DND-41 (cell line): ENCODE results near the gene SLC29A4.

Source experiments
- ATAC-seq: fragments of 200-7000 bp; cut with Tn5 transposase; 3 replicates; pipeline ENCODE4 v1.9.1; 2021; ENCODE audit warnings: low read depth; ENCODE audit not compliant: insufficient read depth
- DNase-seq: peaks from one replicate; pipeline ENCODE4 v3.0.0-alpha.2; 2020
- H2AFZ ChIP-seq: 2 replicates; pipeline ENCODE4 v1.6.0; 2012; ENCODE audit warnings: low read depth, low read length
- H3K27ac ChIP-seq: 2 replicates; pipeline ENCODE4 v1.5.1; 2012; ENCODE audit warnings: low read length, inconsistent platforms
- H3K27me3 ChIP-seq: fragments of 200-600 bp; sonication (generic); 2 replicates; pipeline ENCODE4 v1.6.0; 2012; ENCODE audit warnings: low read length, mild to moderate bottlenecking, inconsistent platforms; ENCODE audit not compliant: insufficient read depth, poor library complexity
- H3K36me3 ChIP-seq: 2 replicates; pipeline ENCODE4 v1.5.1; 2012; ENCODE audit warnings: low read length, inconsistent platforms; ENCODE audit not compliant: insufficient read depth
- H3K4me1 ChIP-seq: 2 replicates; pipeline ENCODE4 v1.5.1; 2012; ENCODE audit warnings: mild to moderate bottlenecking, low read length; ENCODE audit not compliant: insufficient read depth
- H3K4me2 ChIP-seq: 2 replicates; pipeline ENCODE4 v1.6.0; 2012; ENCODE audit warnings: mild to moderate bottlenecking, moderate library complexity, low read length, inconsistent platforms; ENCODE audit not compliant: insufficient read depth
- H3K4me3 ChIP-seq, 2 experiments: fragments of 200-600 bp in 1 of 2; shearing (Covaris generic) in 1 of 2; 2 replicates each; pipeline ENCODE4 v1.5.1; 2012 to 2016; ENCODE audit warnings: inconsistent platforms in 2 of 2, low read length in 2 of 2, mild to moderate bottlenecking in 2 of 2, low read depth in 1 of 2, moderate library complexity in 1 of 2
- H3K79me2 ChIP-seq: 2 replicates; pipeline ENCODE4 v1.6.0; 2012; ENCODE audit warnings: low read length, inconsistent platforms; ENCODE audit not compliant: insufficient read depth
- H3K9ac ChIP-seq: 2 replicates; pipeline ENCODE4 v1.6.0; 2012; ENCODE audit warnings: low read depth, mild to moderate bottlenecking, inconsistent platforms, low read length, moderate library complexity
- H3K9me3 ChIP-seq: 2 replicates; pipeline ENCODE4 v1.5.1; 2012; ENCODE audit warnings: low read length, moderate library complexity, mild to moderate bottlenecking, inconsistent platforms; ENCODE audit not compliant: insufficient read depth, severe bottlenecking
- H4K20me1 ChIP-seq: 2 replicates; pipeline ENCODE4 v1.6.0; 2012; ENCODE audit warnings: low read length; ENCODE audit not compliant: insufficient read depth
- EZH2 ChIP-seq: IDR thresholded peaks from 3 replicates; pipeline ENCODE4 v1.6.1; 2012; ENCODE audit warnings: borderline replicate concordance, low read depth, mild to moderate bottlenecking, moderate library complexity, low read length, inconsistent platforms; ENCODE audit not compliant: severe bottlenecking
- TF ChIP-seq, protein P1 (sequence below): IDR thresholded peaks from 2 replicates; pipeline ENCODE4 v1.5.1; 2012; ENCODE audit warnings: borderline replicate concordance, low read length, moderate library complexity, mild to moderate bottlenecking; ENCODE audit not compliant: poor library complexity, severe bottlenecking; ENCODE audit errors: extremely low read depth

Gene SLC29A4

DNA sequence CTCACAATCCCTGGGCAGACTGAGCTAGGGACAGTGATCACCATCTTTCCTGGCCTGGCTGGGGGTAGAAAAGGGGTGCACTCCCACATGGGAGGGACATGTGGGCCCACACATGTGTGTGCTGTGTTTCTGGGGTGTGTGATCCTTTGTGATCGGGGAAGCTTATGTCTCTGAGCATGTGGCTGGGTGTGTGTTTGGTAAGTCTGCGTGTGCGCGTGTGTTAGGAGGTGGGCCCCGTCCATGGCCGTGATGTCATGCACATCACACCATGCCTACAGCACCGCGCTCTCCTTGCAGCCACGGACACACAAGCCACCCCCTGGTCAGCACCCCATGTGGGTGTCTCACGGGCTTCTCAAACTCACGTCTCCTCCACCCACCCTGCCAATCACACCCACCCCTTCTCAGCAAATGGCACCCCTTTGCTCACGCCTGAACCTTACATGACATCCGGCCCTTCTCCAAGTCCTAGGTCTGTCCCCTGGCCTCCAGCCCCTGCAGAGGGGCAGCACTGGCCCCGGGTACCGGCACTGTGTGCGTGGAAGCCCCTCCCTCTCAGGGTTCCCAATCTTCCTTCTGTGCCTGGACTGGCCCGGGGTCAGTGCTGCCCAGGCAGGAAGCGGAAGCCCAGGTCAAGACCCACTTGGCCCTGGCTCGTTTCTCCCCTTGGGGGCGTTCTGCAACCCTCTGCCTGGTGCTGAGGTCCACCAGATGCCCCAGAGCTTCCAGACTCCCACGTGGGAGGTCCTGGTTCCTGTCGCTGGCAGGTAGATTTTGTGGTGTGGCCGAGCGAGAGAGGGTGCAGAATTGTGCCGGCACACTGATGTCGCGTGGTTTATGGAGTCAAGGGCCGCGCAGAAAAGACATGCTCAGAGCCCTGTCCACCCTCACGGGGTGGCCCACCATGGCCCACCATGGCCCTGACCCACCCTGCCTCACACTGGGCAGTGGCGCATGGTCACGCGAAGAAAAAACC lies 12.6 kb downstream of the SLC29A4 start:
- Histone ChIP-seq H2AFZ (no peak overlapping the region), H4K20me1 (no peaks in the 10 kb centered on the region), H3K4me1 (peaks cover 20% of the 10 kb centered on the region), H3K36me3 (no peaks in the 10 kb centered on the region), H3K9me3 (no peaks in the 10 kb centered on the region), H3K4me3 (no peak overlapping the region), H3K27me3 (no peaks in the 10 kb centered on the region), H3K9ac (no peak overlapping the region), H3K27ac (no peak overlapping the region), H3K79me2 (no peaks in the 10 kb centered on the region), H3K4me2 (no peak overlapping the region)
- ATAC-seq (no peak), DNase-seq (no peak)
- no peak for TF ChIP-seq EZH2

DNA sequence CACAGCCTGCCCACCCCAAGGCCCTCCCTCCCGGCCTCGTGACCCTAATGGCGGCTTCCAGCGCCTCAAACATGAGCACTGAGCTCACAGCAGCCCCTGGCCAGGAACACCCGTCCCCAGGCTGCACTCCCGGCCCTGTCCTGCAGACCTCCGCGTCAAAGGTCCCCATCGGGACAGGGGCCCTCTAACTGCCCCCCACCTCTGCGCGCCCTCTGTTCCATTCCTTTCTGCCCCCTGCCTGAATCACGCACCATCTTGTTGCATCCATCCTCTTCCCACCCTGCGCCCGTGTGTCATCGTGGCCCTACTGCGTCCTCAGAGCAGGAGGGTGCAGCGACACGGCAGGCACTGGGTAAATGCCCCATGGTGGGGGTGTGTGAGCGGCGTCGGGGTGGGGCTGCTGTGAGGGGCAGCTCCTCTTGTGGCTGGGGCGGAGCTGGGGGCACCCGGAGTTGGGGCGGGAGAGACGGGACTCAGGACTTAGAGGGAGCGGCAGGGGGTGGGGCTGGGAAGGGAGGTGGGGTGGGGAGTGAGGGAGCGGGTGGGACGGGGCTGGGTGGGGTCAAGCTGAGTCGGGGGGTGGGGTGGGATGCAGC lies 13.4 kb downstream of the SLC29A4 start:
- Histone ChIP-seq H3K9ac (no peak overlapping the region), H3K9me3 (no peaks in the 10 kb centered on the region), H2AFZ (no peak overlapping the region), H3K27me3 (no peaks in the 10 kb centered on the region), H3K27ac (no peak overlapping the region), H4K20me1 (no peaks in the 10 kb centered on the region), H3K79me2 (no peaks in the 10 kb centered on the region), H3K4me2 (no peak overlapping the region), H3K4me1 (peaks cover 20% of the 10 kb centered on the region), H3K36me3 (no peaks in the 10 kb centered on the region), H3K4me3 (no peak overlapping the region)
- DNase-seq, result no peak
- TF ChIP-seq, protein P1, sequence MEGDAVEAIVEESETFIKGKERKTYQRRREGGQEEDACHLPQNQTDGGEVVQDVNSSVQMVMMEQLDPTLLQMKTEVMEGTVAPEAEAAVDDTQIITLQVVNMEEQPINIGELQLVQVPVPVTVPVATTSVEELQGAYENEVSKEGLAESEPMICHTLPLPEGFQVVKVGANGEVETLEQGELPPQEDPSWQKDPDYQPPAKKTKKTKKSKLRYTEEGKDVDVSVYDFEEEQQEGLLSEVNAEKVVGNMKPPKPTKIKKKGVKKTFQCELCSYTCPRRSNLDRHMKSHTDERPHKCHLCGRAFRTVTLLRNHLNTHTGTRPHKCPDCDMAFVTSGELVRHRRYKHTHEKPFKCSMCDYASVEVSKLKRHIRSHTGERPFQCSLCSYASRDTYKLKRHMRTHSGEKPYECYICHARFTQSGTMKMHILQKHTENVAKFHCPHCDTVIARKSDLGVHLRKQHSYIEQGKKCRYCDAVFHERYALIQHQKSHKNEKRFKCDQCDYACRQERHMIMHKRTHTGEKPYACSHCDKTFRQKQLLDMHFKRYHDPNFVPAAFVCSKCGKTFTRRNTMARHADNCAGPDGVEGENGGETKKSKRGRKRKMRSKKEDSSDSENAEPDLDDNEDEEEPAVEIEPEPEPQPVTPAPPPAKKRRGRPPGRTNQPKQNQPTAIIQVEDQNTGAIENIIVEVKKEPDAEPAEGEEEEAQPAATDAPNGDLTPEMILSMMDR, result no peak
- TF ChIP-seq EZH2, result no peak
- 0 out of 3 replicates have a peak, but pooled peaks have one; percentile 2 for ATAC-seq

DNA sequence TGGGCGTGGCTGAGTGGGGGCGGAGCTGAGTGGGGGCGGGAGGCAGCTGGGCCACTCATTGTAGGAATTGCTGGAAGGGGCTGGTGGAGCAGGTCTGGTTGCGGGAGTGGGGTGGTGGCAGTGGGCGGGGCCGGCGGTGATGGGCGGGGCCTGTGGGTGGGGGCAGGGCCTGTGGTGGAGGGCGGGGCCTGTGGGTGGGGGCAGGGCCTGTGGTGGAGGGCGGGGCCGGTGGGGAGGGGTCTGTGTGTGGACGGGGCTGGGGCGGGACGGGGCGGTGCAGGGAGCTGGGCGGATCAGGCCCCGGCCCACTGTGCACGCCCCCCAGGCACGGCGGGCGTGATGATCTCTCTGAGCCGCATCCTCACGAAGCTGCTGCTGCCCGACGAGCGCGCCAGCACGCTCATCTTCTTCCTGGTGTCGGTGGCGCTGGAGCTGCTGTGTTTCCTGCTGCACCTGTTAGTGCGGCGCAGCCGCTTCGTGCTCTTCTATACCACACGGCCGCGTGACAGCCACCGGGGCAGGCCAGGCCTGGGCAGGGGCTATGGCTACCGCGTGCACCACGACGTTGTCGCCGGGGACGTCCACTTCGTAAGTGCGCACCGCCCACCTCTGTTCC lies 14.0 kb downstream of the SLC29A4 start:
- peak overlapping the region; percentile 3 to 55; a peak in 3 of 4 replicates for H3K4me3 ChIP-seq
- no peak for TF ChIP-seq EZH2
- TF ChIP-seq, protein P1, result no peak
- H4K20me1 ChIP-seq, result no peaks in the 10 kb centered on the region
- peaks cover 20% of the 10 kb centered on the region for H3K4me1 ChIP-seq
- H2AFZ ChIP-seq, result peak overlapping the region; percentile 65
- no peaks in the 10 kb centered on the region for H3K36me3 ChIP-seq
- no peaks in the 10 kb centered on the region for H3K9me3 ChIP-seq
- peak overlapping the region; percentile 40 for H3K27ac ChIP-seq
- H3K4me2 ChIP-seq, result peak overlapping the region; percentile 84
- H3K27me3 ChIP-seq, result no peaks in the 10 kb centered on the region
- no peaks in the 10 kb centered on the region for H3K79me2 ChIP-seq
- peak overlapping the region; percentile 51 for H3K9ac ChIP-seq
- ATAC-seq (peak; percentile 94), DNase-seq (peak; percentile 86)
